ENCODE measurements around the gene PC.
"Not testable (repeated sequence)": the region's sequence is repeated elsewhere in the genome, so short reads cannot be mapped to it uniquely, and the experiment has no call there.

PC gene

DNA sequence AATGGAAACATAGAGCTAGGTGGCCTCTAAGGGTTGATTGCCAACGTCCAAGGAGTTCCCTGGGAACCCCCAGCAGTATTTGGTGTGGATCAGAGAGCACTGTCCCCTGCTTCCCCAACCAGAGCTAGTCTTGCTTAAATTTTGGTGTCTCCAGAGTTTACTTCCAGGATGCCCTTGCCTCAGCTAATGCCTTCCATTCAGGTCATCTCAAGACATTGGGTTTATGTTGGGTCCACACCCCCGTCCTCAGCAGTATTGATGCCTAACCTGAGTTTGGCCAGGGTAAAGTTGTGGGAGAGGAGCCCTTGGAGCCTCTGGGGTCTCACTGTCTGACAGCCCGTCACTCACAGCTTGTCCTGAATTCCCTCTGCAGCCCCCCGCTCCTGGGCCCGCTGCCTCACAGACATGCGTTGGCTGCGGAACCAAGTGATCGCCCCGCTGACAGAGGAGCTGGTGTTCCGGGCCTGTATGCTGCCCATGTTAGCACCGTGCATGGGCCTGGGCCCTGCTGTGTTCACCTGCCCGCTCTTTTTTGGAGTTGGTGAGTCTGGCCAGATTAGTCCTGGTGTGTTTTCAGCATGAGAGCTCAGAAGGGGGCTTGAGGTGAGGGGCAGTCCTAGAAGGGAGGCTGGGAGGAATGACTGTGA, 113.6 kb downstream of the PC start:
- no peak for DNase-seq (ENCODE audit: low read depth, low spot score)

DNA sequence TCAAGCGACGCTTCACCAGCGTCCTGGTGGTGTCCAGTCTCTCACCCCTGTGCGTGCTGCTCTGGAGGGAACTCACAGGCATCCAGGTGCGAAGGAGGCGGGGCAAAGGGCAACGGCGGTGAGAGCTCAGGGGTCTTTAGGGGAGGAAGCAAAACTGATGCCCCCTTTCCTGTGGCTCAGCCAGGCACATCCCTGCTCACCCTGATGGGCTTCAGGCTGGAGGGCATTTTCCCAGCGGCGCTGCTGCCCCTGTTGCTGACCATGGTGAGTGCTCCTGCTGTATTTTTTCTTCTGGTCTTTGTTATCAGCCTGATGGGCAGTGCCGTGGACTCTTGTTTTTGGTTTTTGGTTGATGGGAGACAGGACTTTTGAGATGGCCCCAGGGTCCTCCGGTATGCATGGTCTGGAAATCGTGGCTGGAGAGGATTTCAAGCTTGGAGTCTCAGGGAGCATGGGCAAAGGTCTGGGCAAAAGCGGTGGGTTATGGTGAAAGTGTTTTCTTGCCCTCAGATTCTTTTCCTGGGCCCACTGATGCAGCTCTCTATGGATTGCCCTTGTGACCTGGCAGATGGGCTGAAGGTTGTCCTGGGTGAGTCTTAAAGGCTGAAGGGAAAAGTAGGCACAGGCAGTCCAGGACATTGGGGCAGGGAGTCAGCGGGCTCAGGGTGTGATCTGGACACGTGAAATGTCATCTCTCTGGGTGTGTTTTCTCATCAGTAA, 114.2 kb downstream of the PC start:
- DNase-seq (ENCODE audit: low read depth, low spot score): no peak

DNA sequence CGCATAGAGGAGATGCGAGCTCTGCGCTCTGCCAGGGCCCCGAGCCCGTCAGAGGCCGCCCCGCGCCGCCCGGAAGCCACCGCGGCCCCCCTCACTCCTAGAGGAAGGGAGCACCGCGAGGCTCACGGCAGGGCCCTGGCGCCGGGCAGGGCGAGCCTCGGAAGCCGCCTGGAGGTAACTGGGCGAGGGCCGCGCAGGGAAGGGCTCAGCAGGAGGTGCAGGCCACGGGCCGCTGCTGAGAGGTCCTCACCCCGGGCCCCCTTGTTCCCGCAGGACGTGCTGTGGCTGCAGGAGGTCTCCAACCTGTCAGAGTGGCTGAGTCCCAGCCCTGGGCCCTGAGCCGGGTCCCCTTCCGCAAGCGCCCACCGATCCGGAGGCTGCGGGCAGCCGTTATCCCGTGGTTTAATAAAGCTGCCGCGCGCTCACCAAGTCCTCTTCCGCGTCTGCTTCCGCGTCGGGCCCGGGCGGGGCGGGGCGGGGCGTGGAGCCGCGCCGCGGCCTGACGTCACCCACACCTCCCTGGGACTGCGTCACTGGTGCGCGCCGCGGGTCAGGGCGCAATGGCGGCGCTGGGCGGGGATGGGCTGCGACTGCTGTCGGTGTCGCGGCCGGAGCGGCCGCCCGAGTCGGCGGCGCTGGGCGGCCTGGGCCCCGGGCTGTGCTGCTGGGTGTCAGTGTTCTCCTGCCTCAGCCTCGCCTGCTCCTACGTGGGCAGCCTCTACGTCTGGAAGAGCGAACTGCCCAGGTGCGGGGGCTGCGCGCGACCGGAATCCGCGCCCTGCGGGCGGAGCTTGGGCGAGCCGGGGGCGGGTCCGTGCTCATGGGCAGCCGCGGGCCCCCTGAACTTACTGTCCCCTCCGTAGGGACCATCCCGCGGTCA, 115.0 kb downstream of the PC start, which contains the start of gene RCE1:
Gene RCE1, plus strand, starts transcription at position 546 of the 880 bp plus-strand sequence. Its CDS starts 15 bp downstream, at position 561.
- DNase-seq (ENCODE audit: low read depth, low spot score): peak; percentile 68

DNA sequence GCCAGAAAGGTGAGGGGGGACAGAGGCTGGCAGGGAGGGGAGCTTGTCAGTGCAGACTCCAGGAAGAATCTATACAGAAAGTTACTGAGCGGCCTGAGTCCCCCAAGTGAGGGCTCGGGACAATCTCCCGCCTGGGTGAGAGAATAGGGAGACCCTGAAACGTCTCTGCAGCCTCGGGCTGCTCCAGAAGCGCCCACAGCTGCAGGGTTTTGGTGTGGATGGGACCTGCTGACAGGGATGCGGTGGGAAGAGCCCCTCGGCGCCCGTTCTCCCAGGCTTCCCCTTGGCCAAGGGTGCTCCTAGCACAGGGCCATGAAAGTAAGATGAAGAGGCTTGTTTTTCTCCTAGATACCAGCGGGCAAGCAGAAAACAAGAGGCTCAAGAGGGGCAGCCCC, 115.7 kb downstream of the PC start:
- no peak for DNase-seq (ENCODE audit: low read depth, low spot score)

DNA sequence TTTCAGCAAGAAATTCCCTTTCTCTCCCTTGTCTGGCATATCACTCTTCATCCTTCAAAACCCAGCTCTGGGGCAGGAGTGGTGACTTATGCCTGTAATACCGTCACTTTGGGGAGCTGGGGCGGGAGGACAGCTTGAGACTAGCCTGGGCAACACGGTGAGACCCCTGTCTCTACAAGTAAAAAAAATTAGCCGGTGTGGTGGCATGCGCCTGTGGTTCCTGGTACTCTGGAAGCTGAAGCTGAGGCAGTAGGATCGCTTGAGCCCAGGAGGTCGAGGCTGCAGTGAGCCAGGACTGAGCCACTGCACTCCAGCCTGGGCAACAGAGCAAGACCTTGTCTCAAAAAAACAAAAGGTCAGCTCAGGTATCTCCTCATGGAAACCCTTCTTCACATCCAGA, 116.3 kb downstream of the PC start:
- no peak for DNase-seq (ENCODE audit: low read depth, low spot score)

DNA sequence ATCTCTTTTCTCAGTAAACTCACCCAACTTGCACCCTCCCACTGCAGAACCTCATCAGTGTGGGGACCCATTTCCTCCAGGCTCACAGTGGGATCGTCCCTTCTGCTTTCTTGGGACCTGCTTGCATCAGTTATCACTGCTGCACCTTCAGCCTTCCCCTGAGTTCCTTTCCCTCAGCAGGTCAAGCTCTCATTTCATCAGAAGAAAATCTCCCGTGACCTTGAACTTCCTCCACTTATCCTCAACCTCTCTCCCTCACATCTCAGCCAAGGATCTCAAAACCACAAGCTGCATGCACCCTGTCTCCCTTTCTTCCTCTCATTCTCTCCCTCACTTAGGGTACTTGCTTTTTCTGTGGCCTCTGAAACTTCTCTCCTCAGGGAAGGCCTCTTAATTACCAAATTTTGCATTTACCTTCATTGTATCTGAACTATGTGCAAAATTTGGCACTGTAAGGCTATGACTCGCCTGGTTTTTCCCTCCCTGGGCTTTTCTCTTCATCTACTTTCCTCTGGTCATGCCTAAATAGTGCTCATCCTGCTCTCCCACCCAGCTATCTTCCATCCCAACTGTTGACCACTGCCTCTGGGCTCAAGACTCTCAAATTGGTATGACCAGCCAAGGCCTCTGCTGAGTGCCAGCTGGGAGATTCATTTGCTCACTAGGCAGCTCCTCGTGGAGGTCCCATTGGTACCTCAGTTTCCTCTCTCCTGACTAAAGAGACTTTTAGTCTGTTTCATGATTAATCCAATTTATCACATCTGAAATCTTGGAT, 117.7 kb downstream of the PC start:
- DNase-seq (ENCODE audit: low read depth, low spot score): no peak

DNA sequence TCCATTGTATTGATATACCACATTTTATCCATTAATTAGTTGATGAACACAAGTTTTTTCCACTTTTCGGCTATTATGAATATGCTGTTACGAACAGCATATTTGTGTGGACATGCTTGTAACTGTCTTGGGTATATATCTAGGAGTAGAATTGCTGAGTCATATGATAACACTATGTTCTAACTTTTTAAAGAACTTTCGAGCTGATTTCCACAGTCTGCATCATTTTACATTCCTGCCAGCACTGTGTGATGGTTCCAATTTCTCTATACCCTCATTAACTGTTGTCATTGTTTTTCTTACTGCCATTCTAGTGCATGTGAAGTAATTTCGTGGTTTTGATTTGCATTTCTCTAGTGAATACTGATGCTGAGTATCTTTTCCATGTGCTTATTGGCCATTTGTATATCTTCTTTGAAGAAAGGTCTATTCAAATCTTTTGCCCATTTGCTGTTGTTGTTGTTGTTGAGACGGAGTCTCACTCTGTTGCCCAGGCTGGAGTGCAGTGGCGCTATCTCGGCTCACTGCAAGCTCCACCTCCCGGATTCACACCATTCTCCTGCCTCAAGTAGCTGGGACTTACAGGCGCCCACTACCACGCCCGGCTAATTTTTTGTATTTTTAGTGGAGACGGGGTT, 122.3 kb downstream of the PC start:
- DNase-seq (ENCODE audit: low read depth, low spot score): no peak

DNA sequence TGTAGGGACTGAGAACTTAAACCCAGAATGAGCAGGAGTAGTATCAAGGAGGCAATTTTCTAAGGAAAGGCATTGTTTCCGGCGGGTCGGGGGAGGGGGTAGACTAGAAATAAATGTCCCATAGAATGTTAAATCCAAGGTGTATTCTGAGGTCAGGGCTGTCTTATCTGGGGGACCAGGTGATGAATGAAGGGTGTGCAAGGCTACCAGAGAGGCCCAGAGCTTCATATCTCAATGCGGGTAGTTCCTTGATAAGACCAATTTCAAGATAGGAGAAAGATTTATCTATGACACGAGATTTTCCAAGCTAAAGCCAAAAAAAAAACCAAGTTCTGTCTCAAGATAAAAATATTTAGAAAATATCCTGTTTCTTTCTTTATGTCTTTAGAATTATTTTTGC, 123.2 kb downstream of the PC start:
- DNase-seq (ENCODE audit: low read depth, low spot score): no peak

DNA sequence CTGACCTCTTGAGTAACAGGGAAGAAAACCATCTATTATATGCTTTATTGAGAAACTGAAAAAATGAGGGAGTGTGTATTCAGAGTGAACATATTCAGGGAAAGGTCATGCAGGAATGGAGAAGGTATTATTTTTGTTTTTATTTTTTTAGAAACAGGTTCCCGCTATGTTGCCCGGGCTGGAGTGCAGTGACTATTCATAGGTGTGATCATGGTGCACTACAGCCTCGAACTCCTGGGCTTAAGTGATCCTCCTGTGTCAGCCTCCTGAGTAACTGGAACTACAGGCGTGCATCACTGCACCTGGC, 123.7 kb downstream of the PC start:
- no peak for DNase-seq (ENCODE audit: low read depth, low spot score)

DNA sequence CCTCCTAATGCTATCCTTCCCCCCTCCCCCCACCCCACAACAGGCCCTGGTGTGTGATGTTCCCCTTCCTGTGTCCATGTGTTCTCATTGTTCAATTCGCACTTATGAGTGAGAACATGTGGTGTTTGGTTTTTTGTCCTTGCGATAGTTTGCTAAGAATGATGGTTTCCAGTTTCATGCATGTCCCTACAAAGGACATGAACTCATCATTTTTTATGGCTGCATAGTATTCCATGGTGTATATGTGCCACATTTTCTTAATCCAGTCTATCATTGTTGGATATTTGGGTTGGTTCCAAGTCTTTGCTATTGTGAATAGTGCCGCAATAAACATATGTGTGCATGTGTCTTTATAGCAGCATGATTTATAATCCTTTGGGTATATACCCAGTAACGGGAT, 133.6 kb downstream of the PC start:
- not testable (repeated sequence) for DNase-seq (ENCODE audit: low read depth, low spot score)

DNA sequence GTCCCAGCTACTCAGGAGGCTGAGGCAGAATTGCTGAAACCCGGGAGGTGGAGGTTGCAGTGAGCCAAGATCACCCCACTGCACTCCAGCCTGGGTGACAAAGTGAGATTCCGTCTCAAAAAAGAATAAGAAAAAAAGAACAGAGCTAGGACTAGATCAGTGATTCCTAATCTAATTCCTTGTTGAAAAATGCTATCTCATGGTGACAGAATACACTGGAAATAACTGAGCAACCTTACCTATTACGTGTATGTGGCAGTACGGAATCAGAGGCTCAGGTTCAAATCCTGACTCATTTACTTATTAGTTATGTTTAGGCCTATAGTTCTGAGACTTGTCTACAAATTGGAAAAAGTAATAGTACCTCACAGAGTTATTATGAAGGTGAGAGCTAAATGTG, 134.5 kb downstream of the PC start:
- no peak for DNase-seq (ENCODE audit: low read depth, low spot score)

DNA sequence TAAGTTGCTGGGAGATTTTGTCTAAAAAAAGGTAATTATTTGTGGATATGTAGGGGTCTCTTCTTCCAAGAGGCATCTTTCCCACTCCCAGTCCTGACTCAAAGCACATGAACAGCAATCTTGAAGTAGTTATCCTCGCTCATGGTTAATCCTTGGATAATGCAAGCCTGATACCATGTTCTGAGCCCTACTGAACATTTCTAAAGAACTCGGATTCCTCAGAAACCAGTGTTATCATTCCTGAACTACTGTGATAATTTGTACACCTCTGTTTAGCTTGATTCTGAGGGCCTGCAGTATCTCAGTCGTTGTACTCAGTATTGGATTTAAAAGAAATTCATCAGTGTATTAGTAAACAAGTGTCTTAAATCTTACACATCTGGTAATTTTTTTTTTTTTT, 137.3 kb downstream of the PC start:
- no peak for DNase-seq (ENCODE audit: low read depth, low spot score)

DNA sequence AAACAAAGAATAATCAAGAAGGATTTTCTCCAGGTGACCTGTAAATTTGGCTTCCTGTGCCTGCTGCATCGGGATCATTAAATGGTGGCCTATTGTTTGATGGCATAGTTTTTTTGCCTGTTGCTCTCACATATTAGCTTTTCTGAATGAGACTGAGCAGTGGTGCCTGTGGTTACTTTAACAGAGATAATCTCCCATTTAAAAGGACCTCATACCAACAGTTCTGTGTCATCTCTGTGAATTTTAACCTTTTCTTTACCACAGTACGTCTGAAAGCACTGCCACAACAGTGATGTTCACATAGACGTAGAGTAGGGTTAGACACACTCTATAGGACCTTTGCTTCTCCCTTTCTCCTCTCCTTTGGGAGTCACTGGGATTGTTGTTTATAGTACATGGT, 137.8 kb downstream of the PC start:
- DNase-seq (ENCODE audit: low read depth, low spot score): no peak

DNA sequence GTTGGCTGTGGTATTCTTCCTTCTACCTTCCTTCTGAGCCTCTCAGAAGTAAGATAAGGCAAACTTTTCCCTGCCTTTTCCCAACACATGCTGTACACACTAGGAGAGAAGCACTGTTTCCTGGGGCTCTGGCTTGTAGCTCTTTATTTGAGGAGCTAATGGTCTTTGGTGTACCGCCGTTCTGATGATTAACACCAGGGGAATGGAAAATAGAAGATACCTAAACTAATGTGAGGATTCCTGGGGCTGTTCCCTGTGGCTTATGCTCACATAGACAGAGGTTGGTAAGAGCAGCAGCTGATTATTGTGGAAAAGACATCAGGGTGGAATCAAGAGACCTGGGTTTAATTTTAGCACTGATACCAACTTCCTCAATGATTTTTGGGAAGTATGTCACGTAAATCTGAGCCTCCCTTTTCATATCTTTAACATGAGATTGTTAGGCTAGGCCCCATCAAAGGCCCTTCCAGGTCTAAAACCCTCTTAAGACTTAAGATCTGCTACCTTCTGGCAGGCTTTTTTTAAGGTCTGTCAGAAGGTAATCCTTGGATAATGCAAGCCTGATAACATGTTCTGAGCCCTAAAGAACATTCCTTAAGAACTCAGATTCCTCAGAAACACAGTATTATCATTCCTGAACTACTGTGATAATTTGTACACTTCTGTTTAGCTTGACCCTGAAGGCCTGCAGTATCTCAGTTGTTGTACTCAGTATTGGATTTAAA, 139.8 kb downstream of the PC start:
- no peak for DNase-seq (ENCODE audit: low read depth, low spot score)

DNA sequence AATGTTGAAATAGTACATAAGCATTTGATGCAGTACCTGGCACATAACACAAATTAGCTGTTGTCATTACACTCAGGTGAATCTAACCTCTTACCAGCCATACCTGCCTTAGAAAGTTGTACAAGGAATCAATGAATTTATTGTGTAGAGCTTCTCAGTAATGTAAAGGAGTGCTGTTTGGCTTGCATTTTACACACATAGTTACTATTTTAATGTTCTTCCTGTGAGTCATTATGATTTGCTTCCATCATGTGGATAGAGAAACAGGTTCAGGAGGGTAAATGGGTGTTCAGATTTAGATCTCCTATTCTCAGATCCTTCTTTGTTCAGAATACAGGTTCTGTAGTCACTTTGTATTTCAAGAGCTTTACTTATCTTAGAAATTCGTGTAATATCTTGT, 142.5 kb downstream of the PC start:
- no peak for DNase-seq (ENCODE audit: low read depth, low spot score)

DNA sequence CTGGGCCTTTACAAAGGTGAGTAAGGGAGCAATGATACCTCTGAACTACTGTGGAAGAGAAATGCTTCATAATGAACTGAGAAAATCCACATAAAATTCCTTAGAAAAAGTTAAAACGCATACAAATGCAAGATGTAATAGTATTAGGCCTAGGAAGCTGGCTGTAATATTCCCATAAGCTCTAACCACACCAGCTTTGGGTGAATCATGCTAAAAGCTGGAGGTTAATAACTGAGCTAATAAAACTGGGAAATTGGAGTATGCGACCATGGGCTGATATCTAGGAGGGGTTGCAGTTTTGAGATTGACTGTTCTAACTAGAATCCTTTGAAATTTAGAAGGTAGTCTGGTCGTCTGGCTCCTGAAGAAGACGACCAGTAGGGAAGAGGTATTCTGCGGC, 143.5 kb downstream of the PC start:
- DNase-seq (ENCODE audit: low read depth, low spot score): no peak

DNA sequence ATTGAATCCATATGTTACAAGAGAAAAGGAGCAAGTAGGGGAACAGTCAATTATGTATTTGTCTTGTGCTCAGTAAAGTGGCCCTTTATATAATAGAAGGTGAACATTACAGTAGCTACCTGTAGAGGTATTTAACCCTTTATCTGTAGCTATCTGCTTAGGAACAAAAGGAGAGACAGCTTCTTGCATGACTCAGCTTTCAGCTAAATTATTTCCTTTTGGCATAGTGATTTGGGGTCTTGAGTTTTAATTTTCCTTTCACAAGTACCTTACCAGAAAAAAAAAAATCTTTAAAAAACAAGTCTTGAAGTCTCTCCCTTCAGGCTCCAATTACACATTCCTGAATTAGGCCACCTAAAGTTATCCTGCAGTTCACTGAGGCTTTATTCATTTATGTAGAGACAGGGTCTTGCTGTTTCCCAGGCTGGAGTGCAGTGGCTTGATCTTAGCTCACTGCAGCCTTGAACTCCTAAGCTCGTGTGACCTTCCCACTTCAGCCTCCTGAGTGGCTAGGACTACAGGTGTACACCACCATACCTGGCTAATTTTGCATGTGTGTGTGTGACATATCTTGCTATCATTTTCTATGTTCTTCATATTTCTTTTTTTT, 147.5 kb downstream of the PC start:
- DNase-seq (ENCODE audit: low read depth, low spot score): no peak

DNA sequence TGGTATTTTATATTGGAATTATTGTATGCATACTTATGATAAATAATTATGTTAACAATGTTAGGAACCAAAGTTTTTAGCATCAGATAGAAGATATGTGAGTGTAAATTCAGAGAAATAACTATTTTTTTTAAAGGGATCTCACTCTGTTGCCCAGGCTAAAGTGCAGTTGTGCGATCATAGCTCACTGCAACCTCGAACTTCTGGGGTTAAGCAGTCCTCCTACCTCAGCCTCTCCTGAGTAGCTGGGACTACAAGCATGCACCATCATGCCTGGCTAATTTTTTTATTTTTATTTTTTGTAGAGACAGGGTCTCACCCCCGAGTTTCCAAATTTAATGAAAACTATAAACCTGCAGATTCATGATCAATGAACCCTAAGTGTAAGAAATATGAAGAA, 148.6 kb downstream of the PC start:
- DNase-seq (ENCODE audit: low read depth, low spot score): no peak

DNA sequence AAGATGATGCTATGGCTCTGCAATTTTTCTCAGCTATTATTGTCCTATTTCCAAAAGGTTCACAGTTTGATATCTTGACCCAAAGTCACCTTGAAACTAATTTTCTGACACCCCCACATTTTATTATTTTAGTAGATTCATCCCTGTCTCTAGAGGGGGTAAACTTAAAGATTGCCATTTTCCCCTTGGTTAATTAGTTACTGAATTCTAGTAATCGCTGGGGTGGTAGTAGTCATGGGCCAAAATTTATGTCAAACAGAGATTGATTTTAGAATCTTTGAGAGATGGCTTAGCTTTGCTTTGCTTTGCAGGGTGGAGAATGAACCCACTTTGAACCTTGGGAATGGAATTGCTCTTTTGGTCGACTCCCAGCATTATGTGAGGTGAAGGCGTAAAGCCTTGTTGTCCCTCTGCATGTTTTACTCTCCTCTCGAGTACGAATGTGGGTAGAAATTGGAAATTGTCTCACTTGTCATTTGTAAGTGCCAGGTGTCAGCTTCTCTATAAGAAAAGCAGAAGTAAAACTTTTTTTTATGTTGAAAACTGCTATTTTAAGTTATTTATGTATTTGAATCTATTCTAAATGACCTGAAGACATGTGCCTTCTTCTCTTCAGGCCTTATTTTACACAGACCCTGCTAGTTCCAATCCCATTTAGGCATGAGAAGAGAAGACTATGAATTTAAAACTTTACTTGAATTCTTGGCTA, 157.3 kb downstream of the PC start:
- DNase-seq (ENCODE audit: low read depth, low spot score): no peak

DNA sequence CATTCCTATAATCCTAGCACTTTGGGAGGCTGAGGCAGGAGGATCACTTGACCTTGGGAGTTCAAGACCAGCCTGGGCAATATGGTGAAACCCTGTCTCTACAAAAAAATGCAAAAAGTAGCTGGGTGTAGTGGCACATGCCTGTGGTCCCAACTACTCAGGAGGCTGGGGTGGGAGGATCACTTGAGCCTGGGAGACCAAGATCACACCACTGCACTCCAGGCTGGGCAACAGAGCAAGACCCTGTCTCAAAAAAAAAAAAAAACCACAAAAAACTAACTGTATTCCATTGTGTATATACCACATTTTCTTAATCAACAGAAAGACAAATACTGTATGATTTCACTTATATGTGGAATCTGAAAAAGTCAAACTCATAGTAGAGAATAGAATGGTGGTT, 158.4 kb downstream of the PC start:
- DNase-seq (ENCODE audit: low read depth, low spot score): not testable (repeated sequence)
